ENCODE data around the gene PROSER2. TPM values are rescaled to one million over a fixed set of nuclear protein-coding genes. Genes with fewer than 3 reads are reported as not detected.

The PROSER2 gene
- total RNA-seq, 1 experiment from 2014 or later, result 10.6 TPM

- no peaks in the 10 kb centered on the region for H3K36me3 Mint-ChIP-seq (ENCODE audit: insufficient read depth in 1 of 3, low read depth in 3 of 3)
- no peak overlapping the region for H3K14ac ChIP-seq (ENCODE audit: insufficient read depth, low read length)
- H4K5ac ChIP-seq (ENCODE audit: insufficient read length, low read depth, low read length), result no peak overlapping the region
- no peaks in the 10 kb centered on the region for H4K20me1 ChIP-seq (ENCODE audit: control insufficient read depth, insufficient read depth, insufficient read length)
- H2BK5ac ChIP-seq (ENCODE audit: insufficient read length, low read length), result no peak overlapping the region
- H2BK12ac ChIP-seq (ENCODE audit: insufficient read length, low read depth, low read length), result no peak overlapping the region
- TF ChIP-seq, protein P1, sequence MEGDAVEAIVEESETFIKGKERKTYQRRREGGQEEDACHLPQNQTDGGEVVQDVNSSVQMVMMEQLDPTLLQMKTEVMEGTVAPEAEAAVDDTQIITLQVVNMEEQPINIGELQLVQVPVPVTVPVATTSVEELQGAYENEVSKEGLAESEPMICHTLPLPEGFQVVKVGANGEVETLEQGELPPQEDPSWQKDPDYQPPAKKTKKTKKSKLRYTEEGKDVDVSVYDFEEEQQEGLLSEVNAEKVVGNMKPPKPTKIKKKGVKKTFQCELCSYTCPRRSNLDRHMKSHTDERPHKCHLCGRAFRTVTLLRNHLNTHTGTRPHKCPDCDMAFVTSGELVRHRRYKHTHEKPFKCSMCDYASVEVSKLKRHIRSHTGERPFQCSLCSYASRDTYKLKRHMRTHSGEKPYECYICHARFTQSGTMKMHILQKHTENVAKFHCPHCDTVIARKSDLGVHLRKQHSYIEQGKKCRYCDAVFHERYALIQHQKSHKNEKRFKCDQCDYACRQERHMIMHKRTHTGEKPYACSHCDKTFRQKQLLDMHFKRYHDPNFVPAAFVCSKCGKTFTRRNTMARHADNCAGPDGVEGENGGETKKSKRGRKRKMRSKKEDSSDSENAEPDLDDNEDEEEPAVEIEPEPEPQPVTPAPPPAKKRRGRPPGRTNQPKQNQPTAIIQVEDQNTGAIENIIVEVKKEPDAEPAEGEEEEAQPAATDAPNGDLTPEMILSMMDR (conservative IDR thresholded peaks at IDR 0.05), result no peak
- peaks cover 0 to 10% of the 10 kb centered on the region in 2 experiments for H3K4me1 Mint-ChIP-seq
- no peak overlapping the region for H2BK20ac ChIP-seq (ENCODE audit: low read depth, low read length, poor library complexity, severe bottlenecking)
- no peak overlapping the region for H3K27ac Mint-ChIP-seq
- no peak overlapping the region for H3K4me3 Mint-ChIP-seq
- no peaks in the 10 kb centered on the region for H3K79me2 ChIP-seq (ENCODE audit: insufficient read depth, low read length)
- no peak overlapping the region for H2BK120ac ChIP-seq (ENCODE audit: low read depth, low read length, poor library complexity, severe bottlenecking)
- no peak overlapping the region for H2AFZ ChIP-seq (ENCODE audit: low read length)
- no peaks in the 10 kb centered on the region for H3K27me3 Mint-ChIP-seq (ENCODE audit: low read depth)
- H2BK15ac ChIP-seq (ENCODE audit: low read depth, low read length), result no peak overlapping the region
- no peak for DNase-seq
- no peaks in the 10 kb centered on the region for H3K27me3 ChIP-seq (ENCODE audit: insufficient read depth, low read length)
- no peaks in the 10 kb centered on the region; a peak in 1 of 5 replicates for H3K9me3 Mint-ChIP-seq
- no peaks in the 10 kb centered on the region for H3K9me3 ChIP-seq (ENCODE audit: control insufficient read depth, low read depth, low read length)
- no peak overlapping the region for H2AK5ac ChIP-seq (ENCODE audit: insufficient read length, low read length)
- H3K23ac ChIP-seq (ENCODE audit: insufficient read length, low read depth, low read length), result no peak overlapping the region
- H3K4ac ChIP-seq (ENCODE audit: low read depth, low read length), result no peak overlapping the region
- no peak overlapping the region for H3K56ac ChIP-seq (ENCODE audit: insufficient read length, low read depth, low read length)
- no peaks in the 10 kb centered on the region for H3K4me1 ChIP-seq (ENCODE audit: insufficient read depth, low read length)
- H3K27ac ChIP-seq (ENCODE audit: insufficient read length, low read depth, low read length), result no peak overlapping the region
- WGBS (ENCODE audit: extremely low coverage, insufficient read length, low lambda C conversion rate), result no CpG with 5 or more reads among the region's 5 CpGs
- H4K91ac ChIP-seq (ENCODE audit: insufficient read length, low read depth, low read length), result no peak overlapping the region
- H4K8ac ChIP-seq (replicated peaks; ENCODE audit: insufficient read length, low read depth, low read length), result no peak overlapping the region
- H3K23me2 ChIP-seq (ENCODE audit: insufficient read length, low read depth, low read length, poor library complexity, severe bottlenecking), result no peaks in the 10 kb centered on the region
- no peak overlapping the region for H3K9ac ChIP-seq (ENCODE audit: extremely low read depth, insufficient read length, low read length)
- no peak overlapping the region for H3T11ph ChIP-seq (ENCODE audit: low read length)
- H3K18ac ChIP-seq (ENCODE audit: insufficient read length, low read depth, low read length), result no peak overlapping the region
- H3K79me1 ChIP-seq (ENCODE audit: insufficient read depth, low read depth, low read length, poor library complexity, severe bottlenecking), result no peaks in the 10 kb centered on the region
- H3K4me2 ChIP-seq (ENCODE audit: insufficient read depth, insufficient read length, low read length), result no peak overlapping the region
Measured at GRCh38 chr10:11895598-11895997, 72.4 kb downstream of the PROSER2 start.
